Activated naive CD4-positive, alpha-beta T cell treated with anti-CD3 and anti-CD28 coated beads for 36 hours (primary cell): ENCODE measurements around the gene KCTD12. TPM values are rescaled to one million over a fixed set of nuclear protein-coding genes. Genes with fewer than 3 reads are reported as not detected.

Experiments used
- CTCF ChIA-PET: fragments of 350-600 bp; sonication (Branson Sonifier 250); formaldehyde crosslinking; loops from one replicate; lab custom pipeline; 2021; ENCODE audit warnings: antibody characterized with exemption; lab: Charles Lee
- DNase-seq: peaks from one replicate; pipeline ENCODE4 v3.0.0-alpha.2; 2020
- H3K27ac Mint-ChIP-seq: one replicate; pipeline ENCODE4 v1.8.0; 2021; ENCODE audit warnings: mild to moderate bottlenecking, mixed read lengths
- H3K27me3 Mint-ChIP-seq: one replicate; pipeline ENCODE4 v1.8.0; 2021; ENCODE audit warnings: low read depth, mixed read lengths
- H3K36me3 Mint-ChIP-seq: one replicate; pipeline ENCODE4 v1.8.0; 2021; ENCODE audit warnings: low read depth, mixed read lengths
- H3K4me1 Mint-ChIP-seq: one replicate; pipeline ENCODE4 v1.8.0; 2021; ENCODE audit warnings: low read depth, mixed read lengths
- H3K4me3 Mint-ChIP-seq: one replicate; pipeline ENCODE4 v1.8.0; 2021; ENCODE audit warnings: mild to moderate bottlenecking, moderate library complexity, mixed read lengths
- H3K9me3 Mint-ChIP-seq: one replicate; pipeline ENCODE4 v1.8.0; 2021; ENCODE audit warnings: mixed read lengths
- intact Hi-C: fragments of 100-400 bp; cut with micrococcal nuclease; formaldehyde crosslinking; loops from one replicate; pipeline ENCODE4 v1.15.1; 2023
- total RNA-seq, 2 experiments: library from RNA; stranded (reverse); gene quantifications; one replicate each; pipeline ENCODE4 v1.2.3, GENCODE V29; 2021

The KCTD12 gene
- total RNA-seq, 2 experiments from 2014 or later, result 6.2 to 6.4 TPM

DNA sequence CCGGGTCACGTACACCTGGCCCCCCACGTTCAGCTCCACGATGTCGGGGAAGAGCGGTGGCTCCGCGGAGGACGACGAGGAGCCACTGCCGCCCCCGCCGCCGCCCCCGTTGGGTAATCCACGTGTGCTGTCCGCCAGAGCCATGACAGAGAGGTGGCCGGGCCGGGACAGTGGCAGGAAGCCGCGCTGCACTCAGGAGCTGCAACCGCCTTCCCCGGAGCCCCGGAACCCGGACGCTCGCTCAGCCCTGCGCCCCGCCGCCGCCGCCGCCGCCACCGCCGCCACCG lies 257 bp downstream of the KCTD12 start:
- intact Hi-C loops, result loop anchor here (1.0 to 10.0 kb wide), 11 partner anchors 17 to 1561 kb away; partner anchors contain the start of genes FBXL3, MYCBP2, SLAIN1 and TBC1D4
- peaks cover 2% of the 10 kb centered on the region for H3K36me3 Mint-ChIP-seq
- CTCF ChIA-PET, result interaction anchor here (0.8 to 3.1 kb wide), 12 partner anchors 9 to 222 kb away, joined by 3 to 23 read pairs (median 5); no protein-coding TSS in a partner anchor

DNA sequence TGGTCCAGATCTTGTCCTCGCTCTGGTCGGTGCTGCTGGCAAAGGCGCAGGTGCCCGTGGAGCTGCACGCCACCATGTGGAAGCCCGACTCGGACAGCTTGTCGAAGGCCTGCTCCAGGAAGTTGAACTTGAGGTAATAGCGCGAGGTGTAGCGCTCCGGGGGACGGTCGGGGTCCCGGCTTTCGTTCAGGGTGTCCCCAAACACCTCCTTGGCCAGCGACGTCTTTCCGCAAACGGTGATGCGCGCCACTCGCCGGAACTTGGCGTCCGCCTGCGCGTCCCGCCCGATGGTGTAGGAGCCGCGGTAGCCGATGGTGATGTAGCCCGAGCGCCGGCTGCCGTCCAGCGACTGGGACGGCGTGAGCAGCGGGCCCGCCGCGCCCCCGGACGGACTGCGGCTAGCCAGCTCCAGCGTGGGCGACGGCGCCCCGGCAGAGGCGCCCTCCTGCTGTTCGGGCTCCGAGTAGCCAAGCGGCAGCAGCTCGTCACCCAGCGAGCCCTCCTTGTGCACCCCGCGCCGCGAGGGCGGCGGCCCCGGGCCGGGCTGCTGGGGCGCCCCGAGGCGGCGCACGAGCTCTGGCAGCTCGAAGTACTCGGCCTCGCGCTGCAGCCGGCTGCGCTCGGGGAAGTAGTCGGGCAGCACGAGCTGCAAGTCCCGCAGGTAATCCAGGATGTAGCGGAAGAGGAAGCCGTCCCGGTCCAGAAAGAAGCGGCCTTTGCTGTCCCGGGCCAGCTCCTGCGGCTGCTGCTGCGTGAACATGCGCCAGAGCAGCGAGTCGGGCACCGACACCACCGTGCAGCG lies 801 bp downstream of the KCTD12 start:
- no peaks in the 10 kb centered on the region for H3K9me3 Mint-ChIP-seq
- H3K36me3 Mint-ChIP-seq, result peaks cover 2% of the 10 kb centered on the region
- H3K4me3 Mint-ChIP-seq, result peak overlapping the region; percentile 89
- peaks cover 7% of the 10 kb centered on the region for H3K27me3 Mint-ChIP-seq
- peaks cover 32% of the 10 kb centered on the region for H3K4me1 Mint-ChIP-seq
- CTCF ChIA-PET, result interaction anchor here (0.6 to 3.1 kb wide), 20 partner anchors 9 to 238 kb away, joined by 3 to 23 read pairs (median 4); no protein-coding TSS in a partner anchor
- peak; percentile 79 for DNase-seq
- intact Hi-C loops, result loop anchor here (1.0 to 10.0 kb wide), 16 partner anchors 18 to 1561 kb away; partner anchors contain the start of genes FBXL3, MYCBP2, SLAIN1 and TBC1D4
- H3K27ac Mint-ChIP-seq, result peak overlapping the region; percentile 78

More for the DNA sequence above, 257 bp downstream of the KCTD12 start:
- DNase-seq, result no peak
- Mint-ChIP-seq H3K4me1 (peaks cover 28% of the 10 kb centered on the region), H3K4me3 (peak overlapping the region; percentile 78), H3K9me3 (no peaks in the 10 kb centered on the region), H3K27ac (no peak overlapping the region), H3K27me3 (peaks cover 7% of the 10 kb centered on the region)

DNA sequence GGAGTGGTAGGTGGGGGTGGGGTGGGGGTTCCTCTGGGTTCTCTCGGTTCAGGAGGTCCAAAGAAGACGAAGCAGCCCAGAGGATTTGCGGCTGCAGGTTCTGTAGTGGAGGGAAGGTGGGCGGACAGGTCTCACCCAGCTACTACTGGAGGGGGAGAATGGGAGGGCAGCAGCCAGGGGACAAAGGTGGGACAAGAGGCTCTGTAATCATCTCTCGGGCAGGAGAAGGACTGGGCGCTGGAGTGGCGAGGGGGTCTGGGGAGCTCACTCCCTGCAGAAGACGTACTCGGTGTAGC lies 1.4 kb downstream of the KCTD12 start:
- peaks cover 34% of the 10 kb centered on the region for H3K4me1 Mint-ChIP-seq
- peaks cover 7% of the 10 kb centered on the region for H3K27me3 Mint-ChIP-seq
- H3K4me3 Mint-ChIP-seq, result peak overlapping the region; percentile 89
- H3K36me3 Mint-ChIP-seq, result peaks cover 2% of the 10 kb centered on the region
- no peaks in the 10 kb centered on the region for H3K9me3 Mint-ChIP-seq
- DNase-seq, result no peak
- intact Hi-C loops, result loop anchor here (1.0 to 10.0 kb wide), 12 partner anchors 57 to 1560 kb away; partner anchors contain the start of genes SLAIN1, TBC1D4 and UCHL3
- H3K27ac Mint-ChIP-seq, result peak overlapping the region; percentile 78
- CTCF ChIA-PET, result interaction anchor here (0.6 to 3.1 kb wide), 16 partner anchors 10 to 237 kb away, joined by 3 to 23 read pairs (median 5); no protein-coding TSS in a partner anchor

DNA sequence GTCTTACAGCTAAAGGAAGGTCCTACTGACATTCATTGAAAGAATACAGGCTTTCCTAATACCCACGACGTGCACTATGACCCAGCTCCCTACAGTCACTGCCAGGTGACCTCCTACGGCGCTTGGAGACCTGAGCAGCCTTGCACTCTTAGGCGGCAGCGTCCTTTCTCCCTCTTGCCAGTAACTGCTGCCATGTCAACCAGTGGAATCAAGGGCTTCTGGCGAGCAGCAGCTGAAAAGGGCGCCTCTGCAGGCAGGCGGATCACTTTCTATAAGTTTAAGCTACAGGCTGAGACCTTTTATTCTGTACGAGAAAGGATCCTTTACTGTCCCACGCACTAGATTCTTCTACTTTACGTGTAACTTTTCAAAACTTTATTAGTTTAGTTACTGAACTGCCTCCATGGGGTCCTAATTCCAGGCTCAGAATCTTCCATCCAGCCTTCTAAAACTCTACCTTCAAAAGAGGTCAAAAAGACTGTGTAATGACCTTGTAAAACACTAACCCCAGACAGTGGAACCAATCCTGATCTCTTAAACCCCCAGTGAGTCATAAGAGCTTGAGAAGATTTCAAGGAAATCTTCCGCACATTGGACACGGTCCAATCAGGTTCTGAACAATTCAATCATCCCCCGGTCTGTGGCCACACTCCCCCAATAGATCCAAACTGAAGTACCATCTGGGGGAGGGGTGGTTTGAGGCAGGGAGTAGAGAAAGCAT lies 1.9 kb downstream of the KCTD12 start:
- intact Hi-C loops, result loop anchor here (2.0 to 10.0 kb wide), 5 partner anchors 850 to 1560 kb away; partner anchors contain the start of genes TBC1D4 and UCHL3
- CTCF ChIA-PET, result interaction anchor here (0.6 to 3.1 kb wide), 17 partner anchors 9 to 1200 kb away, joined by 3 to 23 read pairs (median 5); no protein-coding TSS in a partner anchor
- Mint-ChIP-seq H3K4me1 (peaks cover 40% of the 10 kb centered on the region), H3K9me3 (no peaks in the 10 kb centered on the region), H3K36me3 (peaks cover 2% of the 10 kb centered on the region), H3K27me3 (peaks cover 7% of the 10 kb centered on the region), H3K4me3 (peak overlapping the region; percentile 89), H3K27ac (peak overlapping the region; percentile 78)
- DNase-seq, result peak; percentile 43

DNA sequence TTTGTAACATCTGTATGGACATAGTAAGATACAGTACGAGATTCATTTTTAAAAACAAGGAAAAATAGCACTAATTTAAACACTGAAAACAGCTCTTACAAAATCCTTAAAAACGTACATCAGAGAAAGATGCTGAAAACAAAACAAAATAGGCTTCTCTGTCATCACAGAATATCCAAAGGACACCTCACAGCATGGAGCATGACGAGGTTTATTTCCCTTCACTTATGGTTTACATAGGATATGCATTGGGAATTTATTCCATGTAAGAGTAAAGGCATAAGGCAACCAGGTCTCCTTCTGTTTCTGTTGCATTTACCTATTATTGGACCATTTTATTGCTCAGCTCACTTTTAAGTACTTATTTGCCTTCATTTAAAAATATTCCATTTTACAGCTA lies 3.0 kb downstream of the KCTD12 start:
- H3K4me1 Mint-ChIP-seq, result peaks cover 48% of the 10 kb centered on the region
- H3K27ac Mint-ChIP-seq, result no peak overlapping the region
- no peak for DNase-seq
- no peaks in the 10 kb centered on the region for H3K9me3 Mint-ChIP-seq
- H3K4me3 Mint-ChIP-seq, result no peak overlapping the region
- CTCF ChIA-PET, result interaction anchor here (0.6 to 1.2 kb wide), 5 partner anchors 12 to 1013 kb away, joined by 3 to 7 read pairs (median 3); no protein-coding TSS in a partner anchor
- H3K36me3 Mint-ChIP-seq, result peaks cover 2% of the 10 kb centered on the region
- intact Hi-C loops, result loop anchor here (10.0 kb wide), 3 partner anchors 852 to 1558 kb away; partner anchors contain the start of gene TBC1D4
- H3K27me3 Mint-ChIP-seq, result peaks cover 4% of the 10 kb centered on the region

DNA sequence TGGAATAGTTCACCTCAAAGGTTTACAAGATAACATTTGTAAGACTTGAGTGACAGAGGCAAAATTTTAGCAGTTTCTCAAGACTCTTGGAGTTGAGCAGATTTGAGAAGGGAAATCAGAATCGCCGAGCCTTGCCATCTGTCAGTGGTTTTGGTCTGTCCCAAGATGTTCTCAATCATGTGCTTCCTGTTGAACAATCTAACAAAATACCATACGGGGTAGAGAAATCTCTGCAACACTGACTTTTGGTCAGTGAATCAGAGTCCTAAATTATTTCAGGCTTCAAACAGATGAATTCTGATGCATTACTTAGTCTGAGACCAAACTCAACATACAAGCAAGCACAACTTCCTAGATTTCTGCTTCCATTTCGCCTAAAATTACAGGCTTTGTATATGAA lies 3.8 kb downstream of the KCTD12 start:
- intact Hi-C loops, result loop anchor here (10.0 kb wide), 3 partner anchors 852 to 1558 kb away; partner anchors contain the start of gene TBC1D4
- Mint-ChIP-seq H3K9me3 (no peaks in the 10 kb centered on the region), H3K27ac (no peak overlapping the region), H3K36me3 (peaks cover 2% of the 10 kb centered on the region), H3K4me1 (peaks cover 48% of the 10 kb centered on the region), H3K27me3 (peaks cover 2% of the 10 kb centered on the region), H3K4me3 (no peak overlapping the region)
- CTCF ChIA-PET, result interaction anchor here (1.1 kb wide), 1 partner anchor 98 kb away, joined by 3 read pairs; no protein-coding TSS in a partner anchor
- DNase-seq, result no peak

GRCh38 chr13:76879883-76880270 lies 6.3 kb downstream of the KCTD12 start:
- H3K27ac Mint-ChIP-seq, result peak overlapping the region; percentile 85
- CTCF ChIA-PET, result interaction anchor here (0.6 to 1.7 kb wide), 5 partner anchors 13 to 330 kb away, joined by 3 to 10 read pairs (median 6); no protein-coding TSS in a partner anchor
- no peaks in the 10 kb centered on the region for H3K9me3 Mint-ChIP-seq
- H3K4me3 Mint-ChIP-seq, result peak overlapping the region; percentile 27
- peaks cover 2% of the 10 kb centered on the region for H3K36me3 Mint-ChIP-seq
- no peaks in the 10 kb centered on the region for H3K27me3 Mint-ChIP-seq
- H3K4me1 Mint-ChIP-seq, result peaks cover 42% of the 10 kb centered on the region
- no peak for DNase-seq
- intact Hi-C loops, result loop anchor here (1.0 to 10.0 kb wide), 5 partner anchors 52 to 1555 kb away; partner anchors contain the start of gene TBC1D4

GRCh38 chr13:76879203-76879882 lies 6.9 kb downstream of the KCTD12 start:
- Mint-ChIP-seq H3K4me1 (peaks cover 39% of the 10 kb centered on the region), H3K4me3 (peak overlapping the region; percentile 63), H3K27me3 (no peaks in the 10 kb centered on the region), H3K9me3 (no peaks in the 10 kb centered on the region), H3K36me3 (peaks cover 2% of the 10 kb centered on the region), H3K27ac (peak overlapping the region; percentile 85)
- intact Hi-C loops, result loop anchor here (1.0 kb wide), 2 partner anchors 51 to 112 kb away; no protein-coding TSS in a partner anchor
- DNase-seq, result peak; percentile 86
- CTCF ChIA-PET, result interaction anchor here (0.6 to 1.7 kb wide), 8 partner anchors 12 to 1003 kb away, joined by 3 to 10 read pairs (median 4); no protein-coding TSS in a partner anchor

GRCh38 chr13:76878043-76878442 lies 8.2 kb downstream of the KCTD12 start:
- Mint-ChIP-seq H3K27ac (no peak overlapping the region), H3K9me3 (no peaks in the 10 kb centered on the region), H3K4me1 (peaks cover 29% of the 10 kb centered on the region), H3K4me3 (no peak overlapping the region), H3K27me3 (peaks cover under 1% of the 10 kb centered on the region), H3K36me3 (peaks cover 2% of the 10 kb centered on the region)
- CTCF ChIA-PET, result no interaction called here
- intact Hi-C loops, result no loop called here
- DNase-seq, result no peak

DNA sequence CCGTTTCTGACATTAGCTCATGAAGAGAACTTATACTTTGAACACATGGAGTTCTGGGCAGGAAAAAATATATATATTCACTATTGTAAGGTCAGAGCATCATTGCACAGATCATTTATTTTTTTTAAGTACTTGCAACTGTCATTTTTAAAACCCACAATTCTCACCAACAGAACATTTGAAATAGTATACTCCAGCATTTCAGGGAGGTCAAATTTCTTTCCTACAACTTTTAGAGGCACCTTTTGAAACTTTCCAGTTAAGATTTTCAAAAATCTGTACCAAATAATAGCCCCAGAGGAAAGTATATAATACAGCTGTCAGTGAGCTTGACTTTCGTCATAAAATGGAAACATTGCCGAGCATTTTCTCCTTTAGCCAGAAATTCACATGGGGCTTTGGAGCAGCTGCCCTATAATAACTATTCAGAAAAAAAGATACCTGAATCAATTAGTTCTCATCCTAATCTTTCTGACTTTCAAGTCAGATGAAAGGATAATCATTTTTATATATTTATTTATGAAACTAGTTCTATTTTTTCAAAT lies 10.9 kb downstream of the KCTD12 start:
- H3K4me1 Mint-ChIP-seq, result peaks cover 17% of the 10 kb centered on the region
- H3K27ac Mint-ChIP-seq, result no peak overlapping the region
- no peaks in the 10 kb centered on the region for H3K9me3 Mint-ChIP-seq
- intact Hi-C loops, result no loop called here
- DNase-seq, result no peak
- CTCF ChIA-PET, result interaction anchor here (1.4 kb wide), 1 partner anchor 9 kb away, joined by 4 read pairs; no protein-coding TSS in a partner anchor
- no peaks in the 10 kb centered on the region for H3K36me3 Mint-ChIP-seq
- H3K4me3 Mint-ChIP-seq, result no peak overlapping the region
- peaks cover 4% of the 10 kb centered on the region for H3K27me3 Mint-ChIP-seq

DNA sequence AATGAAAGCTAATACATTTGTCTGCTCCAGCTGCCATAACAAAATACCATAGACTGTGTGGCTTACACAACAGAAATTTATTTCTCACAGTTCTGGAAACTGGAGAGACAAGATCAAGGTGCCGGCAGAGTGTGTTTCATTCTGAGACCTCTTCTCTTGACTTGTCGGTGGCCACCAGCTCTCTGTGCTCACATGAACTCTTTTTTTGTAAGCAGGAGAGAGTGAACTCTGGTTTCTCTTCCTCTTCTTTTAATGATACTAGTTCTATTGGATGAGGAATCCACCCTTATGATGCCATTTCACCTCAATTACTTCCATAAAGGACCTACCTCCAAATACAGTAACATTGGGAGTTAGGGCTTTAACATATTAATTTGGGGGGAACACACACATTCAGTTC lies 11.7 kb downstream of the KCTD12 start:
- H3K27me3 Mint-ChIP-seq, result peaks cover 4% of the 10 kb centered on the region
- peaks cover 10% of the 10 kb centered on the region for H3K4me1 Mint-ChIP-seq
- DNase-seq, result no peak
- H3K27ac Mint-ChIP-seq, result no peak overlapping the region
- no peaks in the 10 kb centered on the region for H3K9me3 Mint-ChIP-seq
- CTCF ChIA-PET, result interaction anchor here (0.8 to 1.4 kb wide), 2 partner anchors 10 to 1004 kb away, joined by 3 to 4 read pairs; no protein-coding TSS in a partner anchor
- H3K4me3 Mint-ChIP-seq, result no peak overlapping the region
- intact Hi-C loops, result no loop called here
- no peaks in the 10 kb centered on the region for H3K36me3 Mint-ChIP-seq
